HG03571 (cell line): ENCODE data around the gene VIPR2.

ENCODE experiments used
- ATAC-seq: cut with Tn5 transposase; IDR thresholded peaks from one replicate; pipeline ENCODE4 v1.9.1; 2021; ENCODE audit not compliant: unreplicated experiment

Gene VIPR2

GRCh38 chr7:159158125-159158887 is 13.6 kb upstream of the VIPR2 start:
- ATAC-seq = no peak

DNA sequence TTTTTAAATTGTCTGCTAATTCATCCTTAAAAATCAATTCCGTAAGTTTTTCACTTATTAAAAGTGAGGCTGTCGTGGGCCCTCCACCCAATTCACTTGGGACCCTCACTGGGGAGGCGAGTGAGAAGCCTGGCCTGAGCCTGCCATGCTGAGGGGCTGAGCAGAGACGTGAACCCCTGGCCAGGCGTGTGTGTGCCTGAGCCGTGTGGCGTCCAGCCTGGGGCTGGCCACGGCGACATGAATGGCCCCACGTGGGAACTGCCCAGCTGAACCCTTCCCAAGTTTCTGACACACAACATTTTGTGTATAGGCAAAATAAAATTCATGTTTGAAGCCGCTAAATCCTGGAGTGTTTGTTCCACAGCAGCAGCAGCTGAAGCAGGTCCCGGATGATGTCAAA is 13.0 kb upstream of the VIPR2 start:
- ATAC-seq = no peak

- no peak for ATAC-seq
These were observed 12.0 kb upstream of the VIPR2 start for GRCh38 chr7:159156436-159157245.

GRCh38 chr7:159155410-159155809 is 10.7 kb upstream of the VIPR2 start:
- ATAC-seq = no peak

DNA sequence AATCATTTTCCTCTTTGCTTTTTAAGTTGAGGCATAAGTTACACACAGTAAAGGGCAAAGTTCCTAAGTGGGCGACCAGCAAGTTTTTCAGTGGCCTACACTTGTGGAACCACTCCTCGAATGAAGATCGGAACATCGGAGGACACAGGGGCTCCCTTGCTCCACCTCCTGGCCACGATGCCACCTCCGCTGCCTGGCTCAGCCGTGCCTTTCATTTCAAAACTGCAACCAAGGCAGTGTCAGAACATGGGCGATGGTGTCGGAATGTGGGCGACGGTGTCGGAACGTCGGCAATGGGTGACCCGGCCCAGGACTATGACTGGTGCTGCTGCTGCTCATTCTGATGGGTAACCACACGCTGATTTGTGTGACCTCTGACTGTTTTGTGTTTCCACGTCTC is 9.6 kb upstream of the VIPR2 start:
- no peak for ATAC-seq

DNA sequence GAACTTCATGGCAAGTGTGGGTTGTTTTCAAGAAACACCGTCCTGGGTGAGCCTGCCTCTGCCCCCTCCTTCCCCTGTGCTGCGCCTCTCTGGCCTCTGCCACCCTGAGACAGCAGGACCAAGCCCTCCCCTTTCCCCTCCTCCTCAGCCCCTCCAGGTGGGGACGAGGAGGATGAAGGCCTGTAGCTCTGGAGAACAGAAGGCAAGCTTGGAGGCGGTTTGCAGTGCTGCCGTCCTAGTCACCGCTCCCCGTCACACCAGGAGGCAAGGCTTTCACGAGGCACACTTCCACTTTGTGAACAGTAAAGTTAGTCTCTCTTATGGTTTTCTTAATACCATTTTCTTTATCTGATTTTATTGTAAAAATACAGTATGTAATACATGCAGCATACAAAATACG is 8.8 kb upstream of the VIPR2 start:
- no peak for ATAC-seq

DNA sequence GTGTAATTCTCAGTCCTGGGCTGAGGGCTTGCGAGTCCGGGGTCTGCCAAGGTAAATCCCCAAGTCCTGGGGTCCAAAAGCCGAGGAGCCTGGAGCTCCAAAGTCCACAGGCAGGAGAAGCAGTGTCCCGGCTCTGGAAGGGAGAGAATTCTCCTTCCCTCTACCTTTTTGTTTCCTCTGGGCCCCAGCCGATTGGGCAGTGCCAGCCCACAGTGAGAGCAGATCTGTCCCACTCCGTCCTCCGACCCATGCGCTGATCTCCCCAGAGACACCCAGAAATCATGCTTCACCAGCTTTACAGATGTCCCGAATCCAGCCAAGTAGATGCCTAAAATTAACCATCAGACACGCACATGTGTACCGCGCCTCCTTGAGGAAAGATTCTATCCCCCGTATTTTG is 8.1 kb upstream of the VIPR2 start:
- no peak for ATAC-seq

- ATAC-seq = no peak
These were observed 6.6 kb upstream of the VIPR2 start for GRCh38 chr7:159151231-159151630.

DNA sequence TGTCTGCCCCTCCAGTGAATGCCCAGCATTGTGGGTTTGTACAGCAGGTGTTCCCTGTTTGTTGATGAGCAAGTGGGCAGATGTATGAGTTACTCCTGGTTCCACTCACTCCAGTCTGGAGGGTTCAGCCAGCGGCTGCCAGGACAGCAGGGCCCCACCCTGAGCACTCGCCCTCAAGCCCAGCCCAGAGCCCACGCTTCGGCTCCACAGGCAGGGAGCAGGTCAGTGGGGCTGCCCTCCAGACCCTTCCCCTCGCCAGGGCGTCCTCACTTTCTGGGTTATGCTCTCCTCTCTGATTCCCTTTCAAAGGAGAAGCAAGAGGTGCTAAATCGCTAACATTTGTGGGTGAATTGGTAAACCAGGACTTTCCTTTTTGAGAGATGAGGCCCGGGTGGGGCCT is 4.8 kb upstream of the VIPR2 start:
- no peak for ATAC-seq

GRCh38 chr7:159148430-159149395 is 4.0 kb upstream of the VIPR2 start:
- ATAC-seq = no peak

DNA sequence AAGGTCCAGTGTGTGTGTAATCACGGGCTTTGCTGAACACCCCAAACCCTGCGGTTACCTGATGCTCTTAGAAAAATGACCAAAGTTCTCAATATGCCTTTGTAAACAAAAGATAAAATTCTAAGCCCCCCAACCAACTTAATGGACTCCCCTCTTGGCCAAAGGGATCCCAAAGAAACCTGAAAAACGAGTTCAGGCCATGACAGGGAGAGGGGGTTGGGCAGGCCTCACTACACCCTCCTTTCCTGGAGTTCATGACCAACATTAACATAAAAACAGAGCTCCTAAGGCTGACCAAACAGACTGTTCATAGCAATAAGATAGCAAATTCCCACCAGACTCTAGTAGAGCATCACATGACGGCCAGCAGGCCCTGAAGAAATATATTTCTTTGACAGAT is 3.0 kb upstream of the VIPR2 start:
- no peak for ATAC-seq

DNA sequence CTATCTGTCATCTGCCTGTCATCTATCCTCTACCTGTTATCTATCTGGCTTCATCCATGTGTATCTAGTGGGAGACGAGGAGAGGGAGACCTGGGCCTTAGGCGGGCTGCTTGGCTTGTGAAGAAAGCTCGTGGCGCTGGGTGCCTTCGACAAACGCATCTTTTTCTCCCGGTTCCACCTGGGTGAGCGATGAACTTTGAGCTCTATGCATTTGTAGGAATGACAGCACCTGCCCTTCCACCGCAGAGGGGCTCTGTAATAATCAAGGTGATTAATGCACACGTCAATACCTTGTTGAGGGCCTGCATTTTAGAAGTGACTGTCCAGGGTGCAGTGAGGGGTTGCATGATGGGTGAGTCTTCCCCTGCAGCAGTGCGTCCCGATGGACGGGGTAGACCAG is 2.6 kb upstream of the VIPR2 start:
- no peak for ATAC-seq

GRCh38 chr7:159146084-159146858 is 1.6 kb upstream of the VIPR2 start:
- ATAC-seq = no peak

DNA sequence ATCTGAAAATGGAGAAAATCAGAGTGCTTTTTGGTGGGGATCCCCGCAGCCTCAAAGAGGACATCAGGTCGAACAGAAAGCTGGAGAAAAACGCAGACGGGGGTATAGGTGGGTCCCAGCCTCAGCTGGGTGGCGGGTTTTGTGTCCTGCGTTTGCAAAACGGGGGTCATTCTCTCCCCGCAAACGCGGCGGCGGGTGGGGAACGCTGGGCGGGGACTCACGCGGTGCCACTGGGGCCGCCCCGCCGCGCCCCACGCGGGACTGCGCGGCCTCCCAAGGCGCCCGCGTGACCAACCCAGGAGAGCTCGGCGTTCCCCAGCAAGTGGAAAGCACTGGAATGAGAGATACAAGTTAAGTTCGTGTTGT is 806 bp upstream of the VIPR2 start:
- no peak for ATAC-seq

DNA sequence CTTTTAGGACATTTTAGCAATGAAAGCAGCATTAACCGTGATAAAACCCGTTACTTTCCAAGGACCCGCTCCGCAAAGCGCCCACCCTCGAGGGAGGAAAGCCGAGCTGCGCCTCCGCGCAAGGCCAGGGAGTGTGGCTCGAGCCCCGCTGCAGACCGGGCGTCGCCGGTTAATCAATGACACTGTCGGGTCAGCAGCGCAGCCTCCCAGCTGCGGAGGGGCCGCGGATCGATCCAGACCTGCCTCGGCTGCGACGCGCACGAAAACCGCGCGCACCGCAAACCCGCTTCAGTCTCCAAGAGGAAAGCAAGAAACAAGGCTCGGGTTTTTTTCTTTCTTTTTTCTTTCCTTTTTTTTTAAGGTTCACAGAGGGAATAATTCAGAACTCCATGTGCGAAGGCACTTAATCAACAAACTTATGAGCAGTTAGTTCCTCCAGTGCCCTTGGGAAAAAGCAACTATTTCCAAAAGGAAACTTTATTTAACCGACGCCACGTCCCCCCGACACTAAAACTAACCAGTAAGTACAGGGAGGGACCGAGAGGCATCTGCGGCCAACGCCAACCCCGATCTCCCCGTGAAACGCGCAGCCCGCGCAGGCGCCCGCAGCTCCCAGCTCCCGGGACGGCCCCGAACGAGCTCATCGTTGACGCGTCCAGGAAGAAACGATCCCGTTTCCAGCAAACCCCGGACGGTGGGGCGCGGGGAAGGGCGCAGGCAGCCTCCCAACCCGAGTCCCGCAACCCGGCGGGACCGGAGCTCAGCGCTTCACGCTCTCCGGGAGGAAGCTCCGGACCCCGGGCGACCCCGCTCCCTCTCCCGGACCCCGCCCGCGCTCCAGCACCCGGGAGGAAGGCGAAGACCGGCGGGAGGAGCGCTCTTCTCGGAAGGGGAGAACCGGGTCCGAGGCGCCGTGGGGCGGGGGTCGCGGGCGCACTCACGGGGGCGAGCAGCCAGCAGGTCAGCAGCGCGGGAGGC is 598 bp downstream of the VIPR2 start:
- no peak for ATAC-seq

- no peak for ATAC-seq
These were observed 1.9 kb downstream of the VIPR2 start for GRCh38 chr7:159142730-159143129.

DNA sequence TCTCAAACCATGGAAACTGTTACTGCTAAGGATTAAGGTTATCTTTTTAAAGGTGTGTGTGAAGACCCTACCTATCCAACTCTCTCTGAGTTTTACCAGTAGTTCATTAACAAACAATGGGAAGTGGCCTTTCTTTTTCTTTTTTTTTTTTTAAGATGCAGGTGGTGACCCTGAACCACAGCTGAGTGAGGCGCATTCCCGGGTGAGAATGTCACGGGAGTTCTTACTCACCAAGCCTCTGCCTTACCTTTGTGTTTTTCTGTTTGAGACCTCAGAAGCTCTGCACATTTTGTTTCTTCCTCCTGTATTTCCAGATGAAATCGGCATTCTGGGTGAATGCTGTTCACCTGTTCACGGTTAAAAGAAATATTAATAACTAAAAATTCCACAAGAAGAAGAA is 2.5 kb downstream of the VIPR2 start:
- ATAC-seq = no peak

DNA sequence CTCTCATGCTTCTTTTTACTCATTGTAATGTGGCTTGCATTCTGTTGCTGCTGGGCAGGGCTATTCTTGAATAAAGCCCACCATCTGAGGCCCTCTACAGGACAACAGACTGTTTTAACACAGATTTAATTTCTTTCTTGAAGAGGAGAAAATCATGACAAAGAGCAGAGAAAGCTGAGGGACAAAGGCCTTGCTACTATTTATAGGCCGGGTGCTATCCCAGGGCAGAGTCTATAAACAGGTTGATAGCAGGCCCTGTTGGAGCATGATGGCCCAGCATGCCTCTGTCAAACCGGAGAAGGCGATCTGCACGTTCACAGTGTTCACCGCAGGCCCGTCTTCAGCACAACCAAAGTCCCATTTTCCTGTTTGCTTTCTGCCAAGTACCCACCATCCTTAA is 3.0 kb downstream of the VIPR2 start:
- ATAC-seq = no peak

DNA sequence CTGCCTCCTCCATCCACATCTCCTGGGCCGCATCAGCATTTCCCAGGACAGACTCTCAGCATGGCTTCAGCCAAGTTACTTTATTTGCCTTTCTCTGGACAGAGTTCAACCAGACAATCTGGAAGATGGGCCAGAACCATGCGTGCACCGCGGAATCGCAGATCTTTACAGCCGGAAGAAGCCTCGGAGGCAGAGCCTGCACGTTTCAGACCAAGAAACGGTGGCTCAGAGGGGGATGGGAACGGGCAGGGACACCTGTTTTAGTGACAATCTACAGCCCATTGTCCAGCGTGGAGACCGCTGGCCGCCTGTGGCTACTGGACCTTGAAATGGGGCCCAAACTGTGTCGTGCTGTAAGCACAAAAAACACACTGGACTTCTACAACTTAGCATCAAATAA is 3.5 kb downstream of the VIPR2 start:
- no peak for ATAC-seq
